GM12864 (cell line): ENCODE results near the gene CDH23.

ENCODE experiments used
- DNase-seq: peaks from one replicate; pipeline ENCODE4 v3.0.0-alpha.2; 2011; ENCODE audit warnings: low read depth
- H3K4me3 ChIP-seq: 2 replicates; pipeline ENCODE4 v1.5.1; 2011; ENCODE audit warnings: mild to moderate bottlenecking, low read depth, low read length, control low read depth
- TF ChIP-seq, protein P1 (sequence below): IDR thresholded peaks from 2 replicates; pipeline ENCODE4 v1.5.1; 2011; ENCODE audit warnings: low read depth, mild to moderate bottlenecking, moderate library complexity, low read length, control low read depth, inconsistent platforms; ENCODE audit errors: missing control alignments

CDH23 gene

GRCh38 chr10:71770789-71771188 lies 374.1 kb downstream of the CDH23 start:
- no peak overlapping the region for H3K4me3 ChIP-seq
- no peak for DNase-seq
- TF ChIP-seq, protein P1, sequence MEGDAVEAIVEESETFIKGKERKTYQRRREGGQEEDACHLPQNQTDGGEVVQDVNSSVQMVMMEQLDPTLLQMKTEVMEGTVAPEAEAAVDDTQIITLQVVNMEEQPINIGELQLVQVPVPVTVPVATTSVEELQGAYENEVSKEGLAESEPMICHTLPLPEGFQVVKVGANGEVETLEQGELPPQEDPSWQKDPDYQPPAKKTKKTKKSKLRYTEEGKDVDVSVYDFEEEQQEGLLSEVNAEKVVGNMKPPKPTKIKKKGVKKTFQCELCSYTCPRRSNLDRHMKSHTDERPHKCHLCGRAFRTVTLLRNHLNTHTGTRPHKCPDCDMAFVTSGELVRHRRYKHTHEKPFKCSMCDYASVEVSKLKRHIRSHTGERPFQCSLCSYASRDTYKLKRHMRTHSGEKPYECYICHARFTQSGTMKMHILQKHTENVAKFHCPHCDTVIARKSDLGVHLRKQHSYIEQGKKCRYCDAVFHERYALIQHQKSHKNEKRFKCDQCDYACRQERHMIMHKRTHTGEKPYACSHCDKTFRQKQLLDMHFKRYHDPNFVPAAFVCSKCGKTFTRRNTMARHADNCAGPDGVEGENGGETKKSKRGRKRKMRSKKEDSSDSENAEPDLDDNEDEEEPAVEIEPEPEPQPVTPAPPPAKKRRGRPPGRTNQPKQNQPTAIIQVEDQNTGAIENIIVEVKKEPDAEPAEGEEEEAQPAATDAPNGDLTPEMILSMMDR = no peak

DNA sequence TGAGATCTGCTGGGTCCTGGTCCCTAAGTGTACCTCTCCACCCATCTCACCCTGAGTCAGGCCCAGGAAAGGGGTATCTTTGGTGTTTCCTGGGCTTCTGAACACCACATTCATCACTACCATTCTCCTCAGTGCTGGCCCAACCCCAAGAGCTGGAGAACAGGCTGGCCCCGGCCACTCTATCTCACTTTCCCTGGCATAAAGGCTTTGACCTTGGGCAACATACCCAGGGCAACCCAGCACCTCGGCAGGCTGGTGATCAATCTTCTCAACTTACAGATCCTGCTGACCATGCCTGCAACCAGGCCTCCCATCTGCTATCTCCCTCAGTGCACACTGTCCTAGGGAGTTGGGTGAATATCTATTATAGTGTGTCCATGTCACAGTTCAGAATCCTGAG lies 374.5 kb downstream of the CDH23 start:
- TF ChIP-seq, protein P1 = no peak
- no peak overlapping the region for H3K4me3 ChIP-seq
- no peak for DNase-seq

- TF ChIP-seq, protein P1 = no peak
- DNase-seq = no peak
- peak overlapping the region; percentile 64 for H3K4me3 ChIP-seq
Measured at GRCh38 chr10:71771821-71772617, 375.3 kb downstream of the CDH23 start.

DNA sequence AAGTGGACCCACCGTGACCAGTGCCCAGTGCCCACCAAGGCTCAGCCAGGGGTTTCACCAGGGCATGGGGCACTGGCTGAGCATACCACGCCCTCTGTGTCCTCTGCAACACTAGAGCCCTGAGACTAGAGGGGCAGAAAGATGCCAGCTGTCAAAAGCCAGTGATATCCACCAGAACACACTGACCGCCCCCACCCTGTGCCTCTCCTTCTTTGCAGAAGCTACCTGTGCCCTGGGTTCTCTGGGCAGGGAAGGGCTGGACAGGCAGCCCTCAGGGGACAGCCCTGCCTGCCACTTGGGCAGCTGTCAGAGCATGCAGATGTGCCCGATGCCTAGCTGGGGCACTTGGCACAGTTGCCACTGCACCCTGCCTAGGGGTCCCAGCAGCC lies 376.1 kb downstream of the CDH23 start:
- H3K4me3 ChIP-seq = peak overlapping the region; percentile 64
- TF ChIP-seq, protein P1 = no peak

DNA sequence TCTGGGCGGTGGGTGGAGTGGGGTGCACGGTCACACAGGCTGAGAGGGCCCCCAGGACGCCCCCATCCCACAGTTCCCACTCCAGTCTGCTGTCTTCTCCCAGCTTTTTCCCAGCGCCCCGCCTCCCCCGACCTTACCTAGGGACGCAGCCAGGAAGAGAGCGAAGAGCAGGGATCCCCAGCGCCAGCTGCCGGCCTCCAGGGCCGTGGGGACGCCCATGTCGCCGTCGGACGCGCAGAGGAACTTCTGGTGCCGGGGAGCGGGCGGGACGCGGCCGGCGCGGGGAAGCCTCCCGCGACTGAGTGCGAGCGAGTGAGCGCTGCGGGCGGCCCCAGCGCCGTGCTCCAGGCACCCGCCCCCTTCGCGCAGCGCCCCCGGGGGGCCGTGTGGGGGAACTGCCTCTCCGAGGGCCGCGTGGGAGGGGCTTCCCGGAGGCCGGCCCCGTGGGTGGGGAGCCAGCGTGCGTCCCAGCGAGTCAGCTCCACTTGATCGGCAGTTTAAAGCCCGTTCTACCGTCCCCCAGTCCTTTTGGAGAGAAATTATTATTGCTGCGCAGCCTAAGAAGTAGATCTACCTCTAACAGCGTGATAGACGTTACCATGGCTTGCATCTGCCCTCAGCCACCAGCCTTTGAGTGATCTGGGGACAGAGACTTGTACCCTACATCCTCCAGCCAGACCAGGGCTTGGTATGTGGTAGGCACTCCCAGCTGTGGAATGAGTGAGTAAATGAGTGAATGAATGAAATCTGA lies 376.7 kb downstream of the CDH23 start, which contains the start of gene VSIR:
VSIR (minus strand) TSS at position 300 of the 751 bp plus-strand sequence; CDS start at position 219, 81 bp downstream.
- H3K4me3 ChIP-seq = peak within 1 kb of the TSS; percentile 64
- TF ChIP-seq, protein P1 = peak; percentile 81
- DNase-seq = no peak

More for the DNA sequence above, 376.1 kb downstream of the CDH23 start:
- DNase-seq = no peak

DNA sequence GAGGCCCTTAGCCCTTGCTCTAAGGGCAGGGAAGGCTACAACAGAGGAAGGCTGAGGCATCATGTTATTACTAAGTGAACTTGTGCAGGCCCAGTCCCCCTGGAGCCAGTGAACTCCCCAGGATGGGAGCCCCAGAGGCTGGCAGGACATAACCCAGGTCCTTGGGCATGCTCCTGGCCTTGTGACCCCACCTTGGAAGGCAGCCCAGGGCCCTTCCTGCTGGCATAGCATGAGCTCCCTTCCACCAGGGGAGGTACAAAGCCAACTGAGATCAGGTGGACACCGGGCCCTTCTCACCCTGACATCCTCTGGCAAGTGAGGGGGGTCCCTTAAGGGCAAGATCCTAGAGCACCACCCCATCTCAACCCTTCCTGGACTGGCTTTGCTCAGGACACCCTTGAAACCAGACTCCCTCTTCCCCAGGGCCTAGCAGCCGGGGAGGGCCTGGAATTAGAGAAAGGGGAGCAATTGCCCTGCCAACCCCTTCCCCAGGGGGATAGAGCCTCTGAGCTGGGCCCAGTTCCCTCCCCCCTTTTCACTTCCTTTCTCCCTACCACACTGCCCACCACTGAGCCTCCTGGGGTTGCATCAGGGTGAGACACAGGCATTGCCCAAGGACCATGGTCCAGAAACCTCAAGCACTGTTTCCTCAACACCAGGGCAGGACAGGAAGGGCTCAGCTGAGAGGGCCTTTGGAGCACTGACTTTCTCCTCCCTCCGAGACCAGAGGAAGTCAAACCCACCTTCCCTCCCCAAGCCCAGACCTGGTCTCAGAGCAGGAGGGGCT lies 378.4 kb downstream of the CDH23 start:
- DNase-seq = no peak
- TF ChIP-seq, protein P1 = no peak

More for the DNA sequence above, 378.4 kb downstream of the CDH23 start:
- H3K4me3 ChIP-seq = no peak overlapping the region
